HG03460 (cell line): Measurements from ENCODE around the gene FNDC3B.
A peak's percentile ranks its signal among the peaks of the same experiment; 100 is the strongest.
"Not testable (repeated sequence)": the region's sequence is repeated elsewhere in the genome, so short reads cannot be mapped to it uniquely, and the experiment has no call there.

Source experiments
- ATAC-seq: cut with Tn5 transposase; IDR thresholded peaks from one replicate; pipeline ENCODE4 v1.9.1; 2021; ENCODE audit not compliant: unreplicated experiment

FNDC3B gene

GRCh38 chr3:172039436-172040077 is at the start of gene FNDC3B:
Gene FNDC3B (plus strand): TSS chr3:172039578. CDS start chr3:172112480, 72,902 bp downstream.
- ATAC-seq = peak; percentile 74

- not testable (repeated sequence) for ATAC-seq
Observed at GRCh38 chr3:171990239-171990638, 49.1 kb upstream of the FNDC3B start.

GRCh38 chr3:171991166-171991565 is 48.2 kb upstream of the FNDC3B start:
- ATAC-seq = no peak

- no peak for ATAC-seq
Observed at GRCh38 chr3:171994646-171995428, 44.5 kb upstream of the FNDC3B start.

- no peak for ATAC-seq
Observed at GRCh38 chr3:171995486-171995885, 43.9 kb upstream of the FNDC3B start.

- ATAC-seq = no peak
Observed at GRCh38 chr3:171996178-171996817, 43.1 kb upstream of the FNDC3B start.

GRCh38 chr3:171998731-171999130 is 40.6 kb upstream of the FNDC3B start:
- not testable (repeated sequence) for ATAC-seq

GRCh38 chr3:172001616-172002015 is 37.8 kb upstream of the FNDC3B start:
- not testable (repeated sequence) for ATAC-seq

GRCh38 chr3:172002512-172003078 is 36.8 kb upstream of the FNDC3B start:
- no peak for ATAC-seq

- ATAC-seq = no peak
Observed at GRCh38 chr3:172003146-172003545, 36.2 kb upstream of the FNDC3B start.

- no peak for ATAC-seq
Observed at GRCh38 chr3:172007065-172007370, 32.4 kb upstream of the FNDC3B start.

GRCh38 chr3:172009803-172010202 is 29.6 kb upstream of the FNDC3B start:
- ATAC-seq = no peak

GRCh38 chr3:172012775-172013174 is 26.6 kb upstream of the FNDC3B start:
- no peak for ATAC-seq

- ATAC-seq = no peak
Observed at GRCh38 chr3:172014145-172014544, 25.2 kb upstream of the FNDC3B start.

- ATAC-seq = no peak
Observed at GRCh38 chr3:172018364-172018763, 21.0 kb upstream of the FNDC3B start.

- no peak for ATAC-seq
Observed at GRCh38 chr3:172020763-172021162, 18.6 kb upstream of the FNDC3B start.

- ATAC-seq = no peak
Observed at GRCh38 chr3:172021164-172021563, 18.2 kb upstream of the FNDC3B start.

- no peak for ATAC-seq
Observed at GRCh38 chr3:172021859-172022258, 17.5 kb upstream of the FNDC3B start.

- no peak for ATAC-seq
Observed at GRCh38 chr3:172023915-172024314, 15.5 kb upstream of the FNDC3B start.

- ATAC-seq = no peak
Observed at GRCh38 chr3:172024679-172025078, 14.7 kb upstream of the FNDC3B start.

GRCh38 chr3:172029425-172030098 is 9.8 kb upstream of the FNDC3B start:
- no peak for ATAC-seq
